GM13977 (cell line): ENCODE data around the gene RAC2.

Source experiments
- DNase-seq: peaks from one replicate; pipeline ENCODE4 v3.0.0; 2012; ENCODE audit warnings: low spot score
- in situ Hi-C: fragments of 300-500 bp; cut with MboI; formaldehyde crosslinking; loops from one replicate; pipeline ENCODE4 v1.12.0; 2022; ENCODE audit warnings: low sequenced_read_pairs, low pct_unique_long_range_greater_than_20kb, mixed read lengths, inconsistent platforms; ENCODE audit not compliant: unreplicated experiment
- TF ChIP-seq, protein P1 (sequence below): IDR thresholded peaks from 2 replicates; pipeline ENCODE4 v1.5.1; 2012; ENCODE audit warnings: mild to moderate bottlenecking, control low read depth; ENCODE audit not compliant: insufficient read depth; ENCODE audit errors: extremely low read depth, missing control alignments

Gene RAC2

DNA sequence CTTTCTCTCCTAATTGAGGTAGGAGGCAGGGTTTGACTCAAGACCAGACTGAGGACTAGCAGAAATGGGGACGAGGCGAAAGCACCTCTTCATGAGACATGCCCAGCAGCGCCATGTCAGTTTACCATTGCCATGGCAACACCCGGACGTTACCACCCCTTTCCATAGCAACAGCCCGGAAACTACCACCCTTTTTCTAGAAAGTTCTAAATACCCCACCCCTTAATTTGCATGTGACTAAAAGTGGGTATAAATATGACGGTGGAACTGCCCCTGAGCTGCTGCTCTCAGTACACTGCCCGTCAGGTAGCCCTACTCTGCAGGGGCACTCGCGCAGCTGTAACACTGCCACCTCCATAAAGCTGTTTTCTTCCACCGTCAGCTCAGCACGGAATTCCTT, 5.9 kb upstream of the RAC2 start:
- in situ Hi-C loops: no loop called here
- no peak for DNase-seq
- TF ChIP-seq, protein P1, sequence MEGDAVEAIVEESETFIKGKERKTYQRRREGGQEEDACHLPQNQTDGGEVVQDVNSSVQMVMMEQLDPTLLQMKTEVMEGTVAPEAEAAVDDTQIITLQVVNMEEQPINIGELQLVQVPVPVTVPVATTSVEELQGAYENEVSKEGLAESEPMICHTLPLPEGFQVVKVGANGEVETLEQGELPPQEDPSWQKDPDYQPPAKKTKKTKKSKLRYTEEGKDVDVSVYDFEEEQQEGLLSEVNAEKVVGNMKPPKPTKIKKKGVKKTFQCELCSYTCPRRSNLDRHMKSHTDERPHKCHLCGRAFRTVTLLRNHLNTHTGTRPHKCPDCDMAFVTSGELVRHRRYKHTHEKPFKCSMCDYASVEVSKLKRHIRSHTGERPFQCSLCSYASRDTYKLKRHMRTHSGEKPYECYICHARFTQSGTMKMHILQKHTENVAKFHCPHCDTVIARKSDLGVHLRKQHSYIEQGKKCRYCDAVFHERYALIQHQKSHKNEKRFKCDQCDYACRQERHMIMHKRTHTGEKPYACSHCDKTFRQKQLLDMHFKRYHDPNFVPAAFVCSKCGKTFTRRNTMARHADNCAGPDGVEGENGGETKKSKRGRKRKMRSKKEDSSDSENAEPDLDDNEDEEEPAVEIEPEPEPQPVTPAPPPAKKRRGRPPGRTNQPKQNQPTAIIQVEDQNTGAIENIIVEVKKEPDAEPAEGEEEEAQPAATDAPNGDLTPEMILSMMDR: no peak

GRCh38 chr22:37248251-37248650, 4.2 kb upstream of the RAC2 start:
- TF ChIP-seq, protein P1: no peak
- DNase-seq: no peak
- in situ Hi-C loops: no loop called here

DNA sequence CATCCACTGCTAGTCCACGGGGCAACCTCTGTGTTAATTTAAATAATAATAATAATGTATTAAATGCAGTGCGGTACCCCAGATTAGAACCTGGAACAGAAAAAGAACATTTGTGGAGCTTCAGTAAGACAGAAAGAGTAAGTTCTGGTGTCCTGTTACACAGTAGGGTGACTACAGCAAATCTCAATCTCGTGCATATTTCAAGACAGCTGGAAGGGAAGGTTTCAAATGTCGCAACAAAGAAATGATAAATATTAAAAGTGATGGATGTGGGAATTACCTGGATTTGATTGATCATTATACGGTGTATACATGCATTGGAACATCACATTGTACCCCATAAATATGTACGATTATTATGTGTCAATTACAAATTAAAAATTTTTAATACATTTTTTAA, 1.7 kb upstream of the RAC2 start:
- TF ChIP-seq, protein P1: no peak
- no peak for DNase-seq
- in situ Hi-C loops: no loop called here

- TF ChIP-seq, protein P1: no peak
- in situ Hi-C loops: no loop called here
These were observed 1.1 kb upstream of the RAC2 start for GRCh38 chr22:37244922-37245722.

GRCh38 chr22:37243402-37244113, 511 bp downstream of the RAC2 start:
- DNase-seq: no peak
- in situ Hi-C loops: no loop called here
- TF ChIP-seq, protein P1: no peak

More at GRCh38 chr22:37244922-37245722, 1.1 kb upstream of the RAC2 start:
- DNase-seq: no peak

- TF ChIP-seq, protein P1: no peak
- in situ Hi-C loops: no loop called here
- DNase-seq: peak; percentile 88
These were observed 1.6 kb downstream of the RAC2 start for GRCh38 chr22:37242395-37242918.
